Activated CD8-positive, alpha-beta memory T cell treated with anti-CD3 and anti-CD28 coated beads, Interleukin-2, amount 50 U/mL, for 24 hours (primary cell): ENCODE results near the gene CAMTA1.

Experiments used
- DNase-seq: peaks from one replicate; pipeline ENCODE4 v3.0.0-alpha.2; 2020; ENCODE audit errors: extremely low read depth

The CAMTA1 gene

GRCh38 chr1:7040969-7041695 lies 255.9 kb downstream of the CAMTA1 start:
- DNase-seq, result no peak

- DNase-seq, result no peak
Measured at GRCh38 chr1:7042322-7043190, 257.3 kb downstream of the CAMTA1 start.

GRCh38 chr1:7043191-7043549 lies 257.9 kb downstream of the CAMTA1 start:
- no peak for DNase-seq

DNA sequence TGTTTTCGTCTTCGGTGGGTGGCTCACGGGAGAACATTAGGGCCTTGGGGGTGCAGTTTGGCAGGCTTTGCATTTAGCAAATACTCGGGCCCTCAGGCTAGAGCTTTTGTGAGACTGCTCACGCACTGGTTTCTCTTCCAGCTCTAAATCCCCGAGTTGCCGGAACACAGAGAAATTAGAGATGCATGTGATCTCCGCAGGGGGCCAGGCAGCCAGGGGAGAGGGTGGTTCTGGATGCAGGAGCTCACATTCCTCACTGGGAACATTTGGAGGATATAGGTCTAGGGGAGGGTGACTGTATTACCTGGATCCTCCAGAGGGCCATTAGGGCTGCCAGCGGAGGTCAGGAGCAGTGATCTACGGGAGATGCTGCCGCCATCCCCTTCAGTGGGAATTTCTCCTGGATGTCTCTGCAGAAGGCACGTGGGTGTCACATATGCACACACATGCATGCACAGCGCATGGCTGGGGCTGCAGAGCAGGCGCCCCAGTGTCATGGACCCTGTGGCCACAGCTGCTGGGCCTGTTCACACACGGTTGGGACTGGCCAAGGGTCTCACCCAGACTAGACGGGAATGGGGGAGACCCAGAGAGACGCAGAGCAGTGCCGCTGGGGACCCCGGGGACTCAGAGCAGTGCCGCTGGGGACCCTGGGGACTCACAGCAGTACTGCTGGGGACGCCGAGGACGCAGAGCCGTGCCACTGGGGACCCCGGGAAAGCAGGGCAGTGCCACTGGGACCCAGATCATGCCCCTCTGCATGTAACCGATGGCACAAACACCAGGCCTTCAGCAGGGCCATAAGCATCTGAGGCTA lies 258.7 kb downstream of the CAMTA1 start:
- no peak for DNase-seq

GRCh38 chr1:7045897-7046296 lies 260.6 kb downstream of the CAMTA1 start:
- DNase-seq, result no peak

GRCh38 chr1:7046314-7046713 lies 261.1 kb downstream of the CAMTA1 start:
- DNase-seq, result no peak

GRCh38 chr1:7046891-7047290 lies 261.6 kb downstream of the CAMTA1 start:
- no peak for DNase-seq

- no peak for DNase-seq
Measured at GRCh38 chr1:7047866-7048265, 262.6 kb downstream of the CAMTA1 start.

DNA sequence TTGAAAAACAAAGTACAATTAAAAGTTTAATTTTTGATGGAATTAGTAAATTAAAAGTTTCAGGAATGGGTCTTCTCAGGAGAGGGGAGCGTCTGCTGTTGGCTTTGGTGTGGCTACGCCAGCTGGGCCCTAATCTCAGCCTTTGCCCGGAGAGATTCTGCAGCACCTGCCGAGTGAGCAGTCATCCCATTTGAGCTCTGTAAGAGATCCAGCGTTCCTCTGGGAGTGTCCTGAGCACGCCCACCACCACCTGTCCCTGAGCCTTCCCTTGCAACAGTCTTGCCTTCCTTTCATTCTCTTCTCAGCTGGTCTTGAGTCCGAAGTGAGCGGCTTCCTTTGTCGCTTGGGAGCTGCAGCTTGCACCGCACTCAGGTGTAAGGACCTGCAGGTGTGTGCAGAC lies 263.1 kb downstream of the CAMTA1 start:
- no peak for DNase-seq

- no peak for DNase-seq
Measured at GRCh38 chr1:7049913-7050625, 264.8 kb downstream of the CAMTA1 start.

GRCh38 chr1:7050751-7051665 lies 265.8 kb downstream of the CAMTA1 start:
- DNase-seq, result no peak

- no peak for DNase-seq
Measured at GRCh38 chr1:7052701-7053100, 267.4 kb downstream of the CAMTA1 start.

DNA sequence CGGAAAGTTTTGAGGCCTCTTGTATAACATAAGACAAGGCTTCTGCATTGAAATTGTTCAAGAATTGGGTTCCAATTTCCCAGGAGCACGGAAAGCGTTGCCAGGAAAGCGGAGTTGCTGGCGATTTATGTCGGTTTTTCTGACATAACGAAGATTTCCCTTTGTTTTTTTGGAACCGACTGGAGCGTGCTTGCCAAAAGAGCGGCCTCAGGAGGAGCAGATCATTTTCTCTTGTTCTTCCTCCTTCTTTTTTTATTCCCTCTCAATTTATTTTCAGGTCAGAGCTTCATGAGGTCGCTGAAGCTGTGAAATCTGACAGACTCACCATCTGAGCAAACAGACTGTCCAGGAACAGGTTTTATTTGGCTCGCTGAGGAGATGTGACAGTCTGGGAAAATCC lies 275.5 kb downstream of the CAMTA1 start:
- no peak for DNase-seq

DNA sequence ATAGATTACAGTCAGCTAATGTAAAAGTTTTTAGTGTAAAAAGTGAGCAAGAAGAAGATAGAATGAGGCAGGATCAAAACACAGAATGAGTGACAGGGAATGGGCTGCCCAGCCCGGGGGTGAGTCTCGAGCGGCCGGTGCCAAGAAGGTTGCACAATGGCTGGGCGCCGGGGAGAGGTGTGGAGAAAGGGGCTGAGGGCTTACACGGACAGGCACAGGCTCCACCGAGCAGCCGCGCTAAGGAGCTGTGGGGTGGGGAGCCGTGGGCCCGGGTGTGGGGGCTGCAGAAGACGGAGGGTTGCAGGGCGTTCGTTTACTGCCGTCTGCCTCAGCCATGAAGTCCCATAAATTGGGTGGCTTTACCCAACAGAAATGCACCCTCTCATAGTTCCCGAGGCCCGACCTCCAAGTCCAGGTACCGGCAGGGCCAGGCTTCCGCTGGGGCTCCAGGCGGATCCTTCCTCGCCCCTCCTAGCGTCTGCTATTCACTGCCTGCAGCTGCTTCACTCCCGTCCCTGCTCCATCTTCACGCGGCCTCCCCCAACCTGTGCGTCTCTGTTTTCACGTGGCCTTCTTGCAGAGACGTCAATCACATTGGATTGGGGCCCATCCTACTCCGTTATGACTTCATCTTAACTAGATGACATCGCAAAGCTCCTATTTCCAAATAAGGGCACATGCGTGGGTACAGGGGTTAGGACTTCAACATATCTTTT lies 277.2 kb downstream of the CAMTA1 start:
- DNase-seq, result no peak

GRCh38 chr1:7063981-7064380 lies 278.7 kb downstream of the CAMTA1 start:
- DNase-seq, result no peak

GRCh38 chr1:7068552-7068951 lies 283.3 kb downstream of the CAMTA1 start:
- DNase-seq, result no peak

GRCh38 chr1:7069931-7070330 lies 284.7 kb downstream of the CAMTA1 start:
- no peak for DNase-seq

DNA sequence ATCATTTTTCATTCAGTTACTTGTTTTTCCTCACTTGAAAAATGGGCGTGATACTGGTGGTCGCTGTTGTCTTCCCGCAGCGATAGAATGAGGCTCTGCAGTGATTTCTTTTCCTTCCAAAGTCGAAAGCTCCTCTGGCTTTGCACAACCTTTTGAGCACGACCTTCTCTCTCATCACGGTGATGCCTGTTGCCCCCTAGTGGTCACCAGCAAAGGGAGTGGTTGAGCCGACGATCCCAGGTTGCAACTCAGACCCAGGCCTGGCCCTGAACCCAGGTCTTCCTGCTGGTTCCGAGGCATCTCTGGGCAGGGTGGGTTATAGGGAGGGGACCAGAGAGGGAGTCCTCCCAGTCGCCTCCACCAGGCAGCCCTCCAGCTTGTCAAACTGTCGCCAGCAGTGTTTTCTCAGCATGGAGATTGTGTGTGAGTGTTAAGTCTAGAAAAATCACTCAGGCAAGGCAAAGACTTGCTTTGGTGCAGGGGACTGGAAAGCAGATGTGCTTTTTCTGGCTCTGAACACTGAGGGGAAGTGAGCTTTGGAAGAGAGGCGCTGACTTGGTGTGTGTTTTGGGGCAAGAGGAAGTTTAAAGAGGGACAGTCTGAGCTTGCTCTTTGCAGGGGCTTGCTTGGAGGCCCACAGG lies 285.3 kb downstream of the CAMTA1 start:
- peak; percentile 8 for DNase-seq

DNA sequence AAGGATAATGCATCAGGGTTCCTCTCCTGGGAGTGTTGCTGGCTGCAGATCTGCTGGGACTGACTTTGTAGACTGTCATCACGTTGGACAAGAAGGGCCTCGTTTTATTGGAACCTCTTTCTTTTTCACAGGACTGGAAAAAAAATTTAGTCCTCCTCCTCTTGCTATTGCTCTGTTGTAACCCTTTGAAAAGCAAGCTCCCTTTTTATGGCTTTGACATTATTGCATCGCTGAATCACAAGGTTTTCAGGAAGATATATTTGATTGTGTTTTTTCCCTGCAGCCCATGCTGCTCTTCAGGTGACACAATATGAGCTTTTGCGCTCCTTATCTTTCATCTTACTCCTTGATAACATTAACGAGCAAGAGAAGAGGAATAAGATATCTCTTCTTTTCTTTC lies 290.9 kb downstream of the CAMTA1 start:
- no peak for DNase-seq

DNA sequence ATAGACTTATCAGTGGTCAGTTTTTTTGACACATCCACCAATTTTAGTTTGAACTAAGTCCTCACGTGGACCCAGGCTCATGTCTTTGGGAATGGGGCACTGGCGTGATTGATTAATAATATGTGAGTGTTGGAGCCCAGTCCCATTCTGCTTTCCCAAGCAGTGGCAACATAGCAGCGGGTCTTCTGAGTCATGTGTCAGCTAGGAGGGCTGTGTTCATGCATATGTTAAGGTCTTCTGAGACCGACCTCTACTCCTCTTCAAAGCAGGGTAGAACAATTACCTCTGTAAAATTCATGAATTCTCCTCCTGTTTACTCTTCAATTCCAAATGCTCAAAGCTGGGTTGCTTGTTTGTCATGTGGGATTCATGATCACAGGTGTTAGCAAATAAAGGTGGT lies 291.3 kb downstream of the CAMTA1 start:
- no peak for DNase-seq
